Cerebellar nuclear complex (tissue), 1 donor: Measurements from ENCODE around the gene RAD51B.
"Not testable (repeated sequence)": the region's sequence is repeated elsewhere in the genome, so short reads cannot be mapped to it uniquely, and the experiment has no call there.

ENCODE experiments used
- DNase-seq, 2 experiments: peaks; one replicate each; lab custom pipeline; 2025; lab: John Stamatoyannopoulos, UW

RAD51B gene

GRCh38 chr14:67984274-67984673, 164.7 kb downstream of the RAD51B start:
- DNase-seq, result no peak

- DNase-seq, result no peak
These were observed 166.7 kb downstream of the RAD51B start for GRCh38 chr14:67986131-67986841.

GRCh38 chr14:67987606-67988005, 168.0 kb downstream of the RAD51B start:
- DNase-seq, result no peak

GRCh38 chr14:67988210-67988609, 168.6 kb downstream of the RAD51B start:
- DNase-seq, result not testable (repeated sequence)

- no peak for DNase-seq
These were observed 171.0 kb downstream of the RAD51B start for GRCh38 chr14:67990576-67990975.

GRCh38 chr14:67994531-67994930, 175.0 kb downstream of the RAD51B start:
- DNase-seq, result no peak

- DNase-seq, result no peak
These were observed 176.7 kb downstream of the RAD51B start for GRCh38 chr14:67996235-67996634.

- DNase-seq, result no peak
These were observed 179.3 kb downstream of the RAD51B start for GRCh38 chr14:67998834-67999233.

GRCh38 chr14:67999290-67999689, 179.7 kb downstream of the RAD51B start:
- DNase-seq, result no peak

GRCh38 chr14:67999705-68000384, 180.3 kb downstream of the RAD51B start:
- no peak for DNase-seq

- no peak for DNase-seq
These were observed 180.9 kb downstream of the RAD51B start for GRCh38 chr14:68000511-68000910.

- no peak for DNase-seq
These were observed 188.9 kb downstream of the RAD51B start for GRCh38 chr14:68008491-68008890.

- no peak for DNase-seq
These were observed 191.9 kb downstream of the RAD51B start for GRCh38 chr14:68011406-68012028.

GRCh38 chr14:68012871-68013270, 193.3 kb downstream of the RAD51B start:
- no peak for DNase-seq

GRCh38 chr14:68013326-68013725, 193.7 kb downstream of the RAD51B start:
- no peak for DNase-seq

GRCh38 chr14:68014771-68015170, 195.2 kb downstream of the RAD51B start:
- DNase-seq, result no peak

- no peak for DNase-seq
These were observed 196.0 kb downstream of the RAD51B start for GRCh38 chr14:68015356-68016254.

GRCh38 chr14:68016255-68016914, 196.8 kb downstream of the RAD51B start:
- DNase-seq, result no peak

GRCh38 chr14:68018598-68018997, 199.0 kb downstream of the RAD51B start:
- no peak for DNase-seq

- no peak for DNase-seq
These were observed 200.9 kb downstream of the RAD51B start for GRCh38 chr14:68020493-68020892.

- DNase-seq, result no peak
These were observed 201.6 kb downstream of the RAD51B start for GRCh38 chr14:68020999-68021663.
